HEK293T (cell line): ENCODE results near the gene FRMD4B.

Experiments
- BHLHE40 ChIP-seq: fragments of 450-650 bp; IDR thresholded peaks from 2 replicates; pipeline ENCODE4 v1.6.1; 2016; ENCODE audit warnings: mild to moderate bottlenecking, moderate library complexity, borderline replicate concordance
- ELF4 ChIP-seq: fragments of 450-650 bp; IDR thresholded peaks from 2 replicates; pipeline ENCODE4 v1.6.1; 2017; ENCODE audit warnings: antibody characterized with exemption
- FOXK2 ChIP-seq: fragments of 450-650 bp; IDR thresholded peaks from 2 replicates; pipeline ENCODE4 v1.6.1; 2016; ENCODE audit warnings: mild to moderate bottlenecking
- PKNOX1 ChIP-seq: fragments of 450-650 bp; IDR thresholded peaks from 2 replicates; pipeline ENCODE4 v1.6.1; 2016
- SP1 ChIP-seq: fragments of 450-650 bp; IDR thresholded peaks from 2 replicates; pipeline ENCODE4 v1.6.1; 2017
- SUZ12 ChIP-seq: fragments of 450-650 bp; IDR thresholded peaks from 2 replicates; pipeline ENCODE4 v1.6.1; 2016; ENCODE audit warnings: mild to moderate bottlenecking
- TARDBP ChIP-seq: fragments of 450-650 bp; IDR thresholded peaks from 2 replicates; pipeline ENCODE4 v1.6.1; 2016
- ZNF384 ChIP-seq: fragments of 450-650 bp; IDR thresholded peaks from 2 replicates; pipeline ENCODE4 v1.6.1; 2016

- TF ChIP-seq FOXK2 (no peak), SP1 (no peak), SUZ12 (no peak), PKNOX1 (no peak), ZNF384 (no peak), TARDBP (no peak), BHLHE40 (no peak), ELF4 (no peak)
Observed at GRCh38 chr3:69353503-69353902, 32.4 kb downstream of the FRMD4B start.
